ENCODE data around the gene POLR3K.
"Not testable (repeated sequence)": the region's sequence is repeated elsewhere in the genome, so short reads cannot be mapped to it uniquely, and the experiment has no call there.

POLR3K gene

DNA sequence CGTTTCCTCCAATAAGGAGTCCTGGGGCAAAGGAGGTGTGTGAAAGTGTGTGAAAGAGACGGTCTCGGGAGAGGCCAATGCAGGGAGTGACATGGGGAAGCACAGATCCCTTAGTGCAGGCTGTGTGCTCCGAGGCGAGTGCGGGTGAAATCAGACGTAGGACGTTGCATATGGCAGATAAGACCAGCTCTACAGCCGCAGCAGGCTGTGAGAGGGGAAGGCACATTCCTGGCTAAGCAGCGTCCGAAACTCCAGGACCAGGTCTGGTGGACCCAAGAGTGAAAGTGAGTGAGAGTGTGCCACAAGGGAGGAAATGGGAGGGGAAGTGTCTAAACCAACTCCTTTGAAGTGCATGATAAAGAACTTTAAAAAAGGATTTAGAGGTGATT is 11.3 kb downstream of the POLR3K start:
- DNase-seq, result no peak

- DNase-seq, result no peak
Observed at GRCh38 chr16:41439-42068, 11.9 kb downstream of the POLR3K start.

DNA sequence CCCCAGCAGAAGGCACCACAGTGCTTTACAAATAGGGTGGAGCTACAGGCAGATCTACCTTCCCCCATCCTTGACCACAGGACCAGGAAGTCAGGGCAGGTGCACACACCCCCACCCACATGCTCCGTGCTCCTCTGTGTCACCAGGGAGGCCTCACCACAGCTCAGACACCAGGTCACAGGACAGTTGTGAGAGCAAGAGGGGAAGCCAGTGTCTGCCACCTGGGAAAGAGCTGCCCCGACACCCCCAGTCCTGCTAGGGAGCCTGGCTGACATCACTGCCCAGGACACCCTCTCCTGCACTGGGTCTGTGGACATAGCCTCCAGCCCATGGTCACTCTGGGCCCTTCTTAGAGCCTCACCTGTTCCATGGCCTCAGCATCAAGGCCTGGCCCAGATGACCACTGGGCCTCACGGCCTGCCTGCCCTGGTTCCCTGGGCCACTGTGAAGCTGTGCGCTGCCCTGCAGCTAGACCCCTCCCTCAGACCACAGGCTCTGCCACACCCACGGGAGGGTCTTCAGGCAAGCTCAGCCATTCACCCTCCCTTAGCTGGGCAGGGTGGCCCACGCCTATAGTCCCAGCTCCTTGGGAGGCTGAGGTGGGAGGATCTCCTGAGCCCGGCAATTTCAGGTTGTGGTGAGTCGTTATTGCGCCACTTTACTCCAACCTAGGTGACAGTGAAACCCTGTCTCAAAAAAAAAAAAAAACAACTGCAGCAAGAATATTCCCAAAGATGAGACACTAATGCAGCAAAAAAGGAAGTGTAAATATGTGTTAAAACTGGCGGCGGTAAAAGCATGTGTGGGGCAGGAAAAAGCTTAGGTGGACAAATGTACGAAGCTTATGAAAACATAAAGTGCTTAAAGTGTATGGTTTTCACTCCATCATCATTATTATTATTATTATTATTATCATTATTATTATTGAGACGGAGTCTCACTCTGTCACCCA is 14.2 kb downstream of the POLR3K start:
- DNase-seq, result no peak

DNA sequence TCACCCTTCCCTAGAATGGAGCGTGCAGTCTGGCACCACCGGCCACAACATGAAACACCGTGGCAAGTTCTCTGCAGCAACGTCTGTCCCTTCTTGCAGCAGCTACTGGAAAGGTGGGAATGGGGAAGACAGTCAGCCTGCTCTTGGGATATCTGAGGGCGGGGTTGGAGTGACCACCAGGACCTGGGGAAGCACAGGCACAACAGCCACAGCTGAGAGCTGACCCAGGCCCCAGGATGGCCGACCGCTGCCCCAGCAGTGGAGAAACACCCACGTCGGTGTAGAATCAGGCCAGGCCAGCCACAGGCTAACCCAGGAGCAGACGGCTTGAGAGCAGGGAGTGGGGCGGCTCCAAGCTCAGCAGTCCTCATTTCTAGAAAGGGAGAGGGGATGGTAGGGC is 15.2 kb downstream of the POLR3K start:
- not testable (repeated sequence) for DNase-seq

DNA sequence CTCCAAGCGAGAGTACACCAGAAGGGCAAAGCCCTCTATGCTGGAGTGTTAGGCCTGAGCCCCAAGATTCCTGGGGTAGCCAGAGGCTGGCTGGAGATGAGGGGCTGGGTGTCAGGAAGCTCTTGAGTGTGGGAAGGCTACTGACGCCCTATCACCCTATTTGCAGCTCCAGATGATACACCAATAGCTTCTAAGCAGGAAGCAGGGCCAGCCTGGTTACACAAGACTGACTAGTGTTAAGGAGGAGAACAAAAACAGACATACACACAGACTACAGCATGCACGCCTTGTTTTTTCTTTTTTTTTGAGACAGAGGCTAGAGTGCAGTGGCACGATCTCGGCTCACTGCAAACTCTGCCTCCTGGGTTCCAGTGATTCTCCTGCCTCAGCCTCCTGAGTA is 15.9 kb downstream of the POLR3K start:
- no peak for DNase-seq

- DNase-seq, result no peak
Observed at GRCh38 chr16:36336-36984, 16.9 kb downstream of the POLR3K start.

- DNase-seq, result no peak
Observed at GRCh38 chr16:35678-36305, 17.6 kb downstream of the POLR3K start.

DNA sequence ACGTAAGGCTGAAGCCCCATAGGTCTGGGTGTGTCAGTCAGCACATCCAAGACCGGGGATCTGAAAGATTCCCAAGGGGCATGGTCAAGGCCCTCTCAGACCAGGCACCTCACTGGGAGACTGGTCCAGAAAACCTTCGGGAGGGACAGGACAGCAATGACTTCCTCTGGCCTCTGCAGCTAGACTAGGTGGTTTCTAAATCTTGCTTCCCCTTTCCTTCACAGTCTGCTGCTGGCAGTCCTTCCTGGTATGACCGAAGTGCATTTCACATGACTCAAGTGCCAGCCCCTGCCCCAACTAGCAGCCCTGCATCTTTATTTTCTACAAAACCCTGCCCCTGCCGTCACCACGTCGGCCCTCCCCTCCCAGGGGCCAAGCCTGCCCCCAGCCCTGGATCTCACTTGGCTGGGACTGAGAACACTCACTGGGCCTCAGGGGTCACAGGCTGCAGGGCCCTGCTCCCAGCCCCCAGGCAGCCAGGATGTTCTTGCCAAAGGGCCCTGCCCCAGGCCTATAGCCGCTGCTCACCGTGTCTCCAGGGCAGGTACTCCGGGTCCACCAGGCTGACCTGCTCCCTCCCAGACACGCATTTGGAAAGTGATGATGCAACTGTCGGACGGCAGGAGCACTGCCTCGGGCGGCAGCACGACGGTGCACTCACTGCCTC is 18.3 kb downstream of the POLR3K start:
- DNase-seq, result no peak

GRCh38 chr16:34648-34987 is 18.8 kb downstream of the POLR3K start:
- DNase-seq, result no peak

GRCh38 chr16:33877-34647 is 19.3 kb downstream of the POLR3K start:
- no peak for DNase-seq

GRCh38 chr16:33154-33876 is 20.1 kb downstream of the POLR3K start:
- DNase-seq, result not testable (repeated sequence)

DNA sequence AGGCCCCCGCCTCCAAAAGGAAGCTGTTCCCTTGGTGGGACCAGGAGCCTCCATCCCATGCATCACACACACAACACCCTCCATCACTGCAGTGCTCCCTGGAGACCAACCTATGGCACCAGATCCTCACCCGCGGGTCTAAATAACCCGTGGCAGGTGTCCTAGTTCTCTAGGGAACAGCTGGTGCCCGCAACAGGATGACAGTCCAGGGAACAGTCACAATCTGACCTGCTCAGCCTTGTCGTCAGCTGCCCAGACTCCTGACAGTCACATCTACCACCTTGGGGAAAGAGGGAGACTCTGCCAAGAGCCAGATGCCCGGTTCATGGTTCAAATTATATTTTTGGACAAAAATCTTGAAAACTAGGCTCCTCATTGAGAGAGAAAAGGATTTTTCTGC is 22.8 kb downstream of the POLR3K start:
- DNase-seq, result not testable (repeated sequence)

- DNase-seq, result not testable (repeated sequence)
Observed at GRCh38 chr16:25926-26348, 27.5 kb downstream of the POLR3K start.

- not testable (repeated sequence) for DNase-seq
Observed at GRCh38 chr16:24151-24550, 29.3 kb downstream of the POLR3K start.

- not testable (repeated sequence) for DNase-seq
Observed at GRCh38 chr16:20886-21285, 32.5 kb downstream of the POLR3K start.

GRCh38 chr16:17062-17765 is 36.2 kb downstream of the POLR3K start:
- DNase-seq, result not testable (repeated sequence)

- not testable (repeated sequence) for DNase-seq
Observed at GRCh38 chr16:10772-11171, 42.6 kb downstream of the POLR3K start.

DNA sequence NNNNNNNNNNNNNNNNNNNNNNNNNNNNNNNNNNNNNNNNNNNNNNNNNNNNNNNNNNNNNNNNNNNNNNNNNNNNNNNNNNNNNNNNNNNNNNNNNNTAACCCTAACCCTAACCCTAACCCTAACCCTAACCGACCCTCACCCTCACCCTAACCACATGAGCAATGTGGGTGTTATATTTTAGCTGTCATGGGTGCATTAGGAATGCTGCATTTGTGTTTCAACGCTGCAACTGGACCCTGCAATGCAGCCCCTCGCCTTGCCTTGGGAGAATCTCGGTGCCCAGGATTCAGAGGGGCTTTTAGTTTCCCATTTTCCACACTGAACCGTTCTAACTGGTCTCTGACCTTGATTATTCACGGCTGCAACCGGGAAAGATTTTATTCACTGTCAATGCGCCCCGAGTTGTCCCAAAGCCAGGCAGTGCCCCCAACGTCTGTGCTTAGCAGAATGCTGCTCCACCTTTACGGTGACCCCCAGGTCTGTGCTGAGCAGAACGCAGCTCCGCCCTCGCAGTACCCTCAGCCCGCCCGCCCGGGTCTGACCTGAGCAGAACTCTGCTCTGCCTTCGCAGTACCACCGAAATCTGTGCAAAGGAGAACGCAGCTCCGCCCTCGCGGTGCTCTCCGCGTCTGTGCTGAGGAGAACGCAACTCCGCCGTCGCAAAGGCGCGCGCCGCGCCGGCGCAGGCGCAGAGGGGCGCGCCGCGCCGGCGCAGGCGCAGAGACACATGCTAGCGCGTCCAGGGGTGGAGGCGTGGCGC is 43.3 kb downstream of the POLR3K start:
- no peak for DNase-seq
